ENCODE measurements around the gene KDM5B.

KDM5B gene

DNA sequence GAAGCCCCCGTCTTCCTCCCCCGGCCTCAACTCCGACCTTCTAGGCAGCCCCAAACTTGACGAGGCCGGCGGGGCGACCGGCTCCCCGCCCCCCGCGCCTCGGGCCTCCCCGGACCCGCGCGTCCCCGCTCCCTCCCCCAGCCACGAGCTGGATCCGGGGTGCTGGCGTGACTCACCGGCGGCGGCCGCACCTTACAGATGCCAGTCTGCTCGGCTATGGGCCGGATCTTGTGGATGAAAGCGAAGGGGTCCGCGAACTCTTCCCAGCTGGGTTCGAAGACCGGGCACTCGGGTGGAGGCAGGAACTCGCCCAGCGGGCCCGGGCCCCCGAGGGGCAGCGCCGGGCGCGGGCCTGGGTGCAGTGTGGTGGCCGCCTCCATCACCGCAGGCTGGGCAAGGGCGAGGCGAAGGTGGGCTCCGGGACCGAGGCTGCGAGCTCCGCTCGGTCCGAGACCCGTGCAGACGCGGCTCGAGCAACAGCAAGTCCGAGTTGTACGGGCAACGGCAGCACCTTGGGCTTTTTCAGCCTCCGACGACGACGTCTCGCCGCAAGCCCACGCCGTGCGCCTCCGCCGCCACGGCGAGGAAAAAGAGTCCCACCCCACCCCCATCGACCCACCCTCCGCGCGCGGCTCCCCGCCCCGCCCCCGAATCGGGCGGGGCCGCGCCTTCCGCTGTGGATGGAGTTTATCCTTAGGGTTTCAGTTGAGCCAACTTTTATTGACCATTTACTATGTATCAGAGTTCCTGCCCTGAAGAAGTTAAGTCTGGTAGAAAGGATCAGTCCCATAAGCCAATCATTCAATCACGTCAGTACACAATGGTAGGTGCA is at the start of gene KDM5B:
Gene KDM5B, minus strand, starts transcription at position 496 of the 832 bp plus-strand sequence. Its CDS starts 116 bp downstream, at position 380.
- Mint-ChIP-seq H3K9me3 (no peaks in the 10 kb centered on the region), H3K36me3 (peaks cover 24% of the 10 kb centered on the region), H3K4me3 (peak within 1 kb of the TSS; percentile 80), H3K27ac (peak within 1 kb of the TSS; percentile 93), H3K4me1 (peaks cover 58% of the 10 kb centered on the region)
- ATAC-seq (peak; percentile 69), DNase-seq (ENCODE audit: low spot score in 2 of 2) (peak; percentile 53 to 77)

- no peaks in the 10 kb centered on the region for H3K36me3 Mint-ChIP-seq
These were observed 49.0 kb upstream of the KDM5B start for GRCh38 chr1:202857136-202857610.

DNA sequence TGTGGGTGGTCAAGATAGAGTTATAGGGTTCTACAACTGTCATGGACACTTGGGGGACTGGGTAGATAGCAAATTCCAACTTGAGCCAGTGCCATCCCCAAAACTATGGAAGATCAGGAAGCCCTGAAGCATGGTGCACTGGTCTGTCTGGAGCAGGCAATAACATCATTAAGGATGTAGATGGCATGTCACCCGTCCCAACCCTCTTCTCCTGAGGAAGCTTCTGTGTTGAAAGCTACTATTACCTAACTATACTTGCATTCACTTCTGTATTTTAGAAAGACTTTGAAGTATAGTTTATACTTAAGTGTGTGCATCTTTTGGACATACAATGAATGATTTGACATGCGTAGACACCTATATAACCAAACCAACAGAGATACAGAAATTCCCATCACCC is 47.8 kb upstream of the KDM5B start:
- no peak overlapping the region for H3K27ac Mint-ChIP-seq
- no peak for ATAC-seq
- no peak overlapping the region for H3K4me3 Mint-ChIP-seq
- H3K36me3 Mint-ChIP-seq: no peaks in the 10 kb centered on the region
- peaks cover under 1% of the 10 kb centered on the region for H3K4me1 Mint-ChIP-seq
- no peaks in the 10 kb centered on the region for H3K9me3 Mint-ChIP-seq
- DNase-seq (ENCODE audit: low spot score in 2 of 2): no peak

More at GRCh38 chr1:202857136-202857610, 49.0 kb upstream of the KDM5B start:
- Mint-ChIP-seq H3K4me3 (no peak overlapping the region), H3K27ac (no peak overlapping the region), H3K4me1 (peaks cover 12% of the 10 kb centered on the region), H3K9me3 (no peaks in the 10 kb centered on the region)
- DNase-seq (ENCODE audit: low spot score in 2 of 2): no peak
- ATAC-seq: no peak

DNA sequence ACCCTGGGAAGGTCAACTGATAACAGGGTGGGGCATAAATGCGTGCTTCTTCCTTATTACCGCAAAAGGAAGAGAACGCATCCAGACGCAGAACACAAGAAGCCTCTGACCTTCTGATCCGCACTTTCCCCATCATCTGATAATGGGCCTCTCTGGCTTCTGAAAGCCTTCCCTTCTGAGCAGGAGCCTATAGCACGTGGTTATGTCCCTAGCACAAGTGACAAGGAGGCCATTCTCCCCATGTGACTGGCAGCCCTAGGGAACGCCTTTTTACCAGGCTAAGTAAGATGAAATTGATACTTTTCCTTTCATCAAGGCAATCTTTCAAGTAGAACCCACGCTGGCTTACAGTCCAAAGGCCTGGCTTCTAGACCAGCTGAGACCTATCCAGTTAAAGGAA is 46.6 kb upstream of the KDM5B start:
- Mint-ChIP-seq H3K4me1 (no peaks in the 10 kb centered on the region), H3K9me3 (no peaks in the 10 kb centered on the region), H3K27ac (no peak overlapping the region), H3K4me3 (no peak overlapping the region), H3K36me3 (no peaks in the 10 kb centered on the region)
- DNase-seq (ENCODE audit: low spot score in 2 of 2) (no peak), ATAC-seq (no peak)

- H3K36me3 Mint-ChIP-seq: no peaks in the 10 kb centered on the region
- ATAC-seq: peak; percentile 74
- no peak overlapping the region for H3K27ac Mint-ChIP-seq
- no peaks in the 10 kb centered on the region for H3K9me3 Mint-ChIP-seq
- peaks cover 7% of the 10 kb centered on the region for H3K4me1 Mint-ChIP-seq
- peak in 1 of 2 donors; percentile 62 for DNase-seq (ENCODE audit: low spot score in 2 of 2)
- H3K4me3 Mint-ChIP-seq: no peak overlapping the region
These were observed 44.1 kb upstream of the KDM5B start for GRCh38 chr1:202852163-202852904.

DNA sequence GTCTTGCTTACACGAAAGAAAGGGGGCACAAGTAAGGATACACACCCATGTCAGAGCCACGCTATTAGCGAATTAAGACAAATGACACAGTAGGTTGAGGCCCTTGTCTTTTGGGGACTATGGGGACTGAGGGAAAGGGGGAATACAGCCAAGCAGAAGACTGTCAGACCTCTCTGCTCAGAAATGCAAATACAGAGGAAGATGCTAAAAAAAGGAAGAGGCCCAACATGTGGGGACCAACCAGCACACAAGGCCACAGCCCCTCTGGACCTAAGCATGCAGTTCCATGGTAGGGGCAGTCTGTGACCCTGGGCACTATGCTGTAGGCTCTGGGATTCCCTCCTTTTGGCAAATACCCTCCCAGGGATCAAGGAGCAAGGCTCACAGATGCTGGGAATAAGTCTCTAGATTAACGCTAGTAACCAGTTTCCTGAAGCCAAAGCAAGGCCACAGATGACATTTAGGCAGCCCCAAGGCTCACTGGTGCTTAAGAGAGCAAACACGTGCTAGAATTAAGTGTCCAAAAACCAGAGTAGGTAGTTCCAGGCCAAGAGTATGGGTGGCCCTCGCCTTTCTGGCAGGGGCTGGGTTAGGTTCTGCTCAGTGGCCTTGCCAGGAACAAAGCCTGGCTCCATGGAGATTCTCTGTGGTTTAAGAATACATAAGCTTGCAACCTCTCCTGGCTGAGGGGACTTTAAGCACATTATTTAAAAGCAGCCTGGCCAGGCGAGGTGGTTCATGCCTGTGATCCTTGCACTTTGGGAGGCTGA is 42.6 kb upstream of the KDM5B start:
- H3K27ac Mint-ChIP-seq: no peak overlapping the region
- no peaks in the 10 kb centered on the region for H3K36me3 Mint-ChIP-seq
- peaks cover 10% of the 10 kb centered on the region for H3K4me1 Mint-ChIP-seq
- ATAC-seq (no peak), DNase-seq (ENCODE audit: low spot score in 2 of 2) (no peak)
- H3K4me3 Mint-ChIP-seq: no peak overlapping the region
- H3K9me3 Mint-ChIP-seq: no peaks in the 10 kb centered on the region

GRCh38 chr1:202848191-202848542 is 39.9 kb upstream of the KDM5B start:
- H3K27ac Mint-ChIP-seq: no peak overlapping the region
- peaks cover 15% of the 10 kb centered on the region for H3K4me1 Mint-ChIP-seq
- no peaks in the 10 kb centered on the region for H3K9me3 Mint-ChIP-seq
- no peaks in the 10 kb centered on the region for H3K36me3 Mint-ChIP-seq
- H3K4me3 Mint-ChIP-seq: no peak overlapping the region
- ATAC-seq (peak; percentile 83), DNase-seq (ENCODE audit: low spot score in 2 of 2) (no peak)

GRCh38 chr1:202844935-202845334 is 36.7 kb upstream of the KDM5B start:
- Mint-ChIP-seq H3K4me1 (peaks cover 15% of the 10 kb centered on the region), H3K4me3 (no peak overlapping the region), H3K27ac (peak overlapping the region; percentile 11), H3K9me3 (no peaks in the 10 kb centered on the region), H3K36me3 (no peaks in the 10 kb centered on the region)
- DNase-seq (ENCODE audit: low spot score in 2 of 2): no peak
- no peak for ATAC-seq

DNA sequence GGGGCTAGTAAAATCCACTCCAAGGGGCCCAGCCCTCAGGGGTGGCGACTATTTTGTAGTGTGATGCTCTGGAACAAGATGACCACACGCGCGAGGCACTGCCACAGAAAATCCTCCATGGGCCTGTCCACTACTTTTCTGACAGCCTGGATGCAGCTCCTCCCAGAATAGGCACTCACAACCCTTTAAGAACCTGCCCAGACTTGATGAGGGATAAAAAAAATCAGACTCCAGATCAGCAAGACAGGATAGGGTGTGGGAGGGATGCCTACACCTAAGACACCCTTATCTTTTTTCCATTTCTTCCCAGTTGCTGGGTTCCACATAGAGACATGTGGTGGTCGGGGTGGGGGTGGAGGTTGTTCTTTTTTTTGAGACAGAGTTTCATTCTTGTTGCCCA is 36.0 kb upstream of the KDM5B start:
- ATAC-seq: no peak
- no peaks in the 10 kb centered on the region for H3K9me3 Mint-ChIP-seq
- peak overlapping the region; percentile 12 for H3K27ac Mint-ChIP-seq

DNA sequence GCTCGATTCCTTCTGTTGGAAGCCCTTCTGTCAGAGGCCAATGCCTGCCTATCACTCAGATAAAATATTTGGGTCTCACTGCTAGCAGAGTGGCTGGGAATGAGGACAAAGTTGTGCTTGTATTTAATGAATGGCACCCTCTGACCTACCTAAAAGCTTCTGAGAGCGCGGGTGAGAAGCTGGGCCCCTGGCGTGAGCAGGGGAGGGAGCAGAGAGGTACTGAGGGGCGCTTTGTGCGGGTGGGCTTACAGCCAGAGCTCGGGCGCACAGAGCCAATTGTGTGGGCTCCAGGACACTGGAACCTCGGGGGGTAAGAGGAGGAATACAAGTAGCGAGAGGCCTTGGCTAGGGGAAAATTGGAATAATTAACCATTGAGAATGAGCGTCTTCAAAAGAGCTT is 34.9 kb upstream of the KDM5B start:
- ATAC-seq: no peak

More for the DNA sequence above, 36.0 kb upstream of the KDM5B start:
- Mint-ChIP-seq H3K4me1 (peaks cover 15% of the 10 kb centered on the region), H3K36me3 (no peaks in the 10 kb centered on the region), H3K4me3 (no peak overlapping the region)
- no peak for DNase-seq (ENCODE audit: low spot score in 2 of 2)

DNA sequence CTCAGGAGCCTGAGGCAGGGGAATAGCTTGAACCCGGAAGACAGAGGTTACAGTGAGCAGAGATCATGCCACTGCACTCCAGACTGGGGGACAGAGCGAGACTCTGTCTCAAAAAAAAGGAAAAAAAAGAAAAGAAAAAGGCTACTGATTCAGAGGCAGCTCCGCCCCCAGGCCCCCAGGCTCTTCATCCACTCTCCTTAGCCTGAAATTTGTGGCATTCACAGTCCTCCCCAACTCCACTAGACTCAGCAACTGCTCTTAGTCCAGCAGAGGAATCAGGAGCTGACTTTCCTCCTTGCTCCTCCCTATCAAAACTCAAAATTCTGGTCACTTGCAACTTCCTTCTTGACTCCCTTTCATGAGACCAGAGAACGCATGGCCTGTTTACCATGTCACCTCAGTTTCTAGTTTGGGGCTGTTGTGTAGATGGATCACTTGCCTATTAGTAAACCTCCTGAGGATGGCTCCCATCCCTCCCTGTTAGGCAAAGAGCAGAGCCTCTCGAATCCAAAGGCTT is 29.6 kb upstream of the KDM5B start:
- ATAC-seq (no peak), DNase-seq (ENCODE audit: low spot score in 2 of 2) (no peak)
- no peak overlapping the region for H3K27ac Mint-ChIP-seq
- H3K4me1 Mint-ChIP-seq: peaks cover 47% of the 10 kb centered on the region
- H3K4me3 Mint-ChIP-seq: no peak overlapping the region
- no peaks in the 10 kb centered on the region for H3K36me3 Mint-ChIP-seq
- H3K9me3 Mint-ChIP-seq: no peaks in the 10 kb centered on the region

More for the DNA sequence above, 34.9 kb upstream of the KDM5B start:
- no peaks in the 10 kb centered on the region for H3K36me3 Mint-ChIP-seq
- no peak overlapping the region for H3K27ac Mint-ChIP-seq
- H3K9me3 Mint-ChIP-seq: no peaks in the 10 kb centered on the region
- no peak for DNase-seq (ENCODE audit: low spot score in 2 of 2)
- no peak overlapping the region for H3K4me3 Mint-ChIP-seq
- peaks cover 13% of the 10 kb centered on the region for H3K4me1 Mint-ChIP-seq

GRCh38 chr1:202836623-202837403 is 28.6 kb upstream of the KDM5B start:
- Mint-ChIP-seq H3K9me3 (no peaks in the 10 kb centered on the region), H3K4me3 (peak overlapping the region; percentile 71), H3K27ac (peak overlapping the region; percentile 91), H3K36me3 (no peaks in the 10 kb centered on the region), H3K4me1 (peaks cover 47% of the 10 kb centered on the region)
- ATAC-seq (no peak), DNase-seq (ENCODE audit: low spot score in 2 of 2) (no peak)

DNA sequence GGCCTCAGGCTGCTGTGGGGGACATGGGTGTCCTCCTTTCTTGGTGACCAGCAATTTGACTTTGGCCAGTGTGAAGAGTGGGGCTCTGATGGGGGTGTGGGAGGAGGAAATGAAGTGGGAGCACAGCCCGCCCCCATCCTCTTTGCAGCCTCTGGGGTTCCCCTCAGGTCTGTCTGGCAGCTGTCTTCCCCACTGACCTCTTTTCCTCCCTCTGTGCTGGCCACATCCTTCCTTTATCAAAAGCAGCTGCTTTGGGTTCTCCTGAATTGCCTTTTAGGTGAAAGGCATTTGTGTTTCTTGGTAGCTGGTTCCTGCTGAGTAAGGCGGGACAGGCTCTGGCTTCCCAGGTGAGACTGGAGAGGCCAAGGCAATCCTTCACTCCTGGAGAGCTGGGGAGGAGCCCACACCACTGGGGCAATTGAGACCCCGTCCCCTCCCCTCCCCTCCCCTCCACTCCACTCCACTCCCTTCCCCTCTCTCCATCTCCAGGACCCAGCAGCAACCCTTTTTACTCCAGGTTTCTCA is 27.4 kb upstream of the KDM5B start:
- Mint-ChIP-seq H3K4me1 (peaks cover 47% of the 10 kb centered on the region), H3K36me3 (no peaks in the 10 kb centered on the region), H3K9me3 (no peaks in the 10 kb centered on the region), H3K4me3 (peak overlapping the region; percentile 71), H3K27ac (peak overlapping the region; percentile 91)
- DNase-seq (ENCODE audit: low spot score in 2 of 2): peak; percentile 7 to 60
- ATAC-seq: peak; percentile 82
